Stimulated activated CD8-positive, alpha-beta memory T cell treated with anti-CD3 and anti-CD28 coated beads, Interleukin-15, amount 100 ng/mL, for 48 hours (primary cell): Measurements from ENCODE around the gene MTG1.
"Not testable (repeated sequence)": the region's sequence is repeated elsewhere in the genome, so short reads cannot be mapped to it uniquely, and the experiment has no call there.

Experiments used
- DNase-seq, 2 donors: peaks; one replicate each; pipeline ENCODE4 v3.0.0-alpha.2; 2020; ENCODE audit warnings: low read depth in 2 of 2

MTG1 gene

DNA sequence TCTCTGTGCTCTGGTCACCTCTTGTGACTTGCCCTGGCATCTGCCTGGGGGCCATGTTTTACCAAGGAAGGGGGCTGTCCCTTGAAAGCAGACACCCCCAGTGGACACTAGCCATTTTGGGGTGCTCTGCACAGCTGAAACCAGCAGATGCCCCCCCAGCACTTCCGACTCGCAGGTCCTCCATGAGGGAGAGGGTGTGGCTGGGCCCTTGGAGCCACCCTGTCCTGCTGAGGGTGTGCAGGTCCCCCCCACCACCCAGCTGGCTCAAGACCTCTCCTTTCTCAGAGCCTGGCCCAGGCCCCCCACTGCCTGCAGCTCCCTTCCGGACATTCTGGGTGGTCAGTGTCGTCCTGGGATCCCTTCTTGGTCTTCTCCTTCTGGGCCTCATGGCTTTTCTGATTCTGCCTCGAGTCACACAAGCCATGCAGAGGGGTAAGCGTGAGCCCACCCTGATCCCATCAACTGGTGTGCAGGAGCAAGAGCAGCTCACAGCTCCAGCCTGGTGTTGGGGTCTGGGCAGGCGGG, 72.1 kb downstream of the MTG1 start:
- DNase-seq: no peak

DNA sequence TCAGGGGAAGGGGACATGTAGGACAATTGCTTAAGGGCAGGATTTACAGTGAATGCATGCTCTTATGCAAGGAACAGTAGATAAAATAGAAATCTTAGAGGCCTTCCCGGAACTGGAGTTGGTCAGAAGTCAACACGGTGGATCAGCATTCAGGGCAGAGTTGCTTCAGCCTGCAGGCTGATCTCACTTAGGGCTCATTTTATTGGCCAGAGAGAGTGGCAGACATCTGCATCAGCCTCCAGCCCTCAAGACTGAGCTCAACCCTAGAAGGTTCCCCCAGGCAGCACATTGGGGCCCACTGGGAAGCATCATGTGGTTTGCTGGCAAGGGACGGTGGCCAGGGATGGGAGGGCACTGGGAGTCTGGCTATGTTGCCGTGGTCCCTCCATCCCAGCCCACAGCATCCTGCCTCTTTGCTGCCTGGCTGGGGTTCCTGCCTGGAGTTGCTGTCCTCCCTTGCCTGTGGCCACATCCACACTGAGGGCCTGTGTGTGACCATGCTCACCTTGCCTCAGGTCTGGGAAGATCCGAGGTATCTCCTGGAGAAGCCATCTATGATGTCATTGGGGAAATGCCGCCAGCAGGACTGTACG, 72.8 kb downstream of the MTG1 start:
- DNase-seq: no peak

DNA sequence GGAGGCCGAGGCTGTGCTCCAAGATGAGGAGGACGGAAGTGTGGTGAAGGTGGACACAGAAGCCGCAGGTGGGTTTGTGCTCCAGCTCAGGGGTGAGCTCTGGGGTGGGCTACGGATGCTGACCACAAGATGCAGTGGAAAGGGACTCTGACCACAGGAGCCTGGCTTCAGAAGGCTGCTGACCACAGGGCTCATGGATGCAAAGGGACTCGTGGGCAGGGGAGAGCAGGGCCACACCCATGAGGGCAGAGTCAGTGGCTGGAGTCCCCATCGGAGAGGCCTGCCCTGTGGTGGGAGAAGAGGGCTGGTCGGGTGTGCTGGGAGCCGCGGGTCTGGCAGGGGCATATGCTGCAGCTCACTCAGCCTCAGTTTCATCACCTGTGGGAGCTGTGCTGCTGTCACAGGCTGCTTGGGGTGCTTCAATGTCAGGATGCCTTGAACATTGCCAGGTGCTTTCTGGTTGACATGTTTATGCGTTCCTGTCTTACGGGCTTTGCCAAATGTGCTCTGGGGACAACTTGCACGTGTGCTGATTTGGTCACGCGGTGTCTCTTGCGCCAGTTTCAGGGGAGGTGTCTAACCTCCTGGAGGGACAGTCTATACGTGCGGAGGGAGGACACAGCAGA, 73.4 kb downstream of the MTG1 start:
- no peak for DNase-seq

DNA sequence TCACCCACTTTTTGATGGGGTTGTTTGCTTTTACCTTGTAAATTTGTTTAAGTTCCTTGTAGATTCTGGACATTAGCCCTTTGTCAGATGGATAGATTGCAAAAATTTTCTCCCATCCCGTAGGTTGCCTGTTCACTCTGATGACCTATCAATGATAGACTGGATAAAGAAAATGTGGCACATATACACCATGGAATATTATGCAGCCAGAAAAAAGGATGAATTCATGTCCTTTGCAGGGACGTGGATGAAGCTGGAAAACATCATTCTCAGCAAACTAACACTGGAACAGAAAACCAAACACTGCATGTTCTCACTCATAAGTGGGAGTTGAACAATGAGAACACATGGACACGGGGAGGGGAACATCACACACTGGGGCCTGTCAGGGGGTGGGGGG, 75.2 kb downstream of the MTG1 start:
- DNase-seq: not testable (repeated sequence)

DNA sequence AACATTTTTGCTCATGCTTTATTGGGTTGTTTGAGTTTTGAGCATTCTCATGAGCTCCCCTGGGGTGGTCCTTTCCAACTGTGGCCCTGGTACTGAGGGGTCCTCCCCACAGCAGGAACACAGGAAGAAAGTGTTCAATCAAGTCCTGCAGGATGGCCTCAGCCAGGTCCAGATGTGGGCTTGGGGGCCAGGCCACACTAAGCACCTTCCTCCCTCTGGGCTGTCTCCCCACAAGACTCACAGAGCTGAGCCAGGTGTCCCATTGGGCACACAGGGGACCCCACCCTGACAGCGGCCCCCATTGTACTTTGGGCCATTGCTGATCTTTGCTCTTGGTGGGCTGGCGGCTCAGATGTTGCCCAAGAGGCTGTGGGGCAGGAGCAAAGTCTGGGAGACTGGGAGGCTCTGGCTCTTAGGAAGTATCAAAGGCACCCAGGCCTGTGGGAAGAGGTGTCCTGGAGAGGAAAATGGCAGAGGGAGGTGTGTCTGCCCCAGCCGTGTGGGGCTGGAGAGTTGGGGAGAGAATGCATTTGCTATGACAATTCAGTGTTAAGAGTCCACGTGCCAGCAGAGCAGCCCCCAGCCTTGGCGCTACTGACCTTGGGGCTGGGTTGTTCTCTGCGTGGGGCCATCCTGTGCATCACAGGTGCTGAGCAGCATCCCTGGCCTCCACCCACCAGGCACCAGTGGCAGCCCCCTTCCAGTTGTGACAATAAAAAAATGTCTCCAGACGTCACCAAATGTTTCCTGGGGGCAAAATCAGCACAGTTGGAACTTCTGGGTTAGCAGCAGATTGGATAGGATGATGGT, 77.5 kb downstream of the MTG1 start:
- DNase-seq: no peak
